MCF 10A (cell line): Measurements from ENCODE around the gene MTA3. TPM values are rescaled to one million over a fixed set of nuclear protein-coding genes. Genes with fewer than 3 reads are reported as not detected.

Experiments
- BruUV-seq: library from RNA; stranded (reverse); fragments of 400-500 nt; replicated peaks from 2 replicates; lab custom pipeline; 2021; lab: Mats Ljungman, UMichigan
- CTCF ChIA-PET: fragments of 300-600 bp; sonication (Branson Sonifier 250); formaldehyde crosslinking; extraction: SDS; loops from one replicate; lab custom pipeline; 2021; ENCODE audit warnings: antibody characterized with exemption, inconsistent platforms; lab: Yijun Ruan, JAX
- POLR2A ChIA-PET: fragments of 300-600, 350-650 bp; sonication (Branson Sonifier 250); formaldehyde crosslinking; extraction: SDS; loops from one replicate; lab custom pipeline; 2020; ENCODE audit warnings: antibody characterized with exemption, inconsistent platforms; lab: Yijun Ruan, JAX
- DNase-seq: peaks from one replicate; pipeline ENCODE4 v3.0.0-alpha.2; 2018; ENCODE audit not compliant: unreplicated experiment
- H3K27ac Mint-ChIP-seq: one replicate; pipeline ENCODE4 v1.8.0; 2022; ENCODE audit warnings: mild to moderate bottlenecking, low read depth, mixed read lengths; ENCODE audit not compliant: unreplicated experiment
- H3K27me3 Mint-ChIP-seq: one replicate; pipeline ENCODE4 v1.8.0; 2022; ENCODE audit warnings: mixed read lengths; ENCODE audit not compliant: insufficient read depth, unreplicated experiment
- H3K36me3 Mint-ChIP-seq: one replicate; pipeline ENCODE4 v1.8.0; 2022; ENCODE audit warnings: mild to moderate bottlenecking, moderate library complexity, mixed read lengths; ENCODE audit not compliant: insufficient read depth, unreplicated experiment
- H3K4me1 Mint-ChIP-seq: one replicate; pipeline ENCODE4 v1.8.0; 2022; ENCODE audit warnings: mixed read lengths; ENCODE audit not compliant: insufficient read depth, unreplicated experiment
- H3K4me3 Mint-ChIP-seq: one replicate; pipeline ENCODE4 v1.8.0; 2022; ENCODE audit warnings: mild to moderate bottlenecking, moderate library complexity, mixed read lengths; ENCODE audit not compliant: unreplicated experiment
- H3K9me3 Mint-ChIP-seq: one replicate; pipeline ENCODE4 v1.8.0; 2022; ENCODE audit warnings: mixed read lengths; ENCODE audit not compliant: unreplicated experiment
- CTCF ChIP-seq: fragments of 200-600 bp; IDR thresholded peaks from one replicate; pipeline ENCODE4 v1.8.0; 2022; ENCODE audit warnings: antibody characterized with exemption, mild to moderate bottlenecking; ENCODE audit not compliant: unreplicated experiment
- intact Hi-C: fragments of 100-400 bp; cut with micrococcal nuclease; formaldehyde crosslinking; loops from 2 replicates; pipeline ENCODE4 v1.14.1; 2022
- total RNA-seq: library from RNA; stranded (reverse); gene quantifications from 2 replicates; pipeline ENCODE4 v1.2.3, GENCODE V29; 2022

The MTA3 gene
- total RNA-seq, 1 experiment from 2014 or later = 41.4 TPM

GRCh38 chr2:42794271-42795046, 226.0 kb downstream of the MTA3 start:
- ChIA-PET CTCF (interaction anchor here (0.7 to 1.2 kb wide), 3 partner anchors 15 to 697 kb away, joined by 3 read pairs; no protein-coding TSS in a partner anchor), POLR2A (interaction anchor here (0.6 kb wide), 1 partner anchor 624 kb away, joined by 3 read pairs; no protein-coding TSS in a partner anchor)
- no peak for TF ChIP-seq CTCF
- Mint-ChIP-seq H3K9me3 (no peaks in the 10 kb centered on the region), H3K27me3 (no peaks in the 10 kb centered on the region), H3K4me1 (peaks cover 13% of the 10 kb centered on the region), H3K4me3 (no peak overlapping the region), H3K36me3 (no peaks in the 10 kb centered on the region), H3K27ac (no peak overlapping the region)
- no TSS peak for BruUV-seq
- DNase-seq = no peak
- intact Hi-C loops = no loop called here

GRCh38 chr2:42795275-42795674, 226.8 kb downstream of the MTA3 start:
- no peaks in the 10 kb centered on the region for H3K27me3 Mint-ChIP-seq
- H3K36me3 Mint-ChIP-seq = no peaks in the 10 kb centered on the region
- TF ChIP-seq CTCF = no peak
- no peak overlapping the region for H3K4me3 Mint-ChIP-seq
- no peaks in the 10 kb centered on the region for H3K9me3 Mint-ChIP-seq
- H3K4me1 Mint-ChIP-seq = peaks cover 13% of the 10 kb centered on the region
- no TSS peak for BruUV-seq
- intact Hi-C loops = no loop called here
- CTCF ChIA-PET = interaction anchor here (0.6 to 1.2 kb wide), 2 partner anchors 18 to 114 kb away, joined by 3 read pairs; no protein-coding TSS in a partner anchor
- H3K27ac Mint-ChIP-seq = peak overlapping the region; percentile 76
- DNase-seq = no peak
- POLR2A ChIA-PET = interaction anchor here (0.6 to 2.5 kb wide), 3 partner anchors 15 to 623 kb away, joined by 3 to 14 read pairs (median 5); no protein-coding TSS in a partner anchor

- no TSS peak for BruUV-seq
- Mint-ChIP-seq H3K4me3 (no peak overlapping the region), H3K27ac (peak overlapping the region; percentile 76), H3K4me1 (peaks cover 13% of the 10 kb centered on the region), H3K27me3 (no peaks in the 10 kb centered on the region), H3K9me3 (no peaks in the 10 kb centered on the region), H3K36me3 (no peaks in the 10 kb centered on the region)
- no peak for TF ChIP-seq CTCF
- POLR2A ChIA-PET = interaction anchor here (1.5 to 2.5 kb wide), 2 partner anchors 14 to 18 kb away, joined by 5 to 14 read pairs; no protein-coding TSS in a partner anchor
- intact Hi-C loops = no loop called here
- DNase-seq = peak; percentile 57
- CTCF ChIA-PET = interaction anchor here (0.6 to 0.7 kb wide), 3 partner anchors 177 to 434 kb away, joined by 3 to 4 read pairs (median 4); no protein-coding TSS in a partner anchor
Observed at GRCh38 chr2:42795841-42796301, 227.4 kb downstream of the MTA3 start.
